ENCODE measurements around the gene GNPTAB.

GNPTAB gene

GRCh38 chr12:101772012-101772775 lies 58.6 kb downstream of the GNPTAB start:
- DNase-seq (ENCODE audit: low read depth), result no peak

GRCh38 chr12:101769865-101770264 lies 60.9 kb downstream of the GNPTAB start:
- DNase-seq (ENCODE audit: low read depth), result no peak

- DNase-seq (ENCODE audit: low read depth), result no peak
Observed at GRCh38 chr12:101768781-101769180, 62.0 kb downstream of the GNPTAB start.

GRCh38 chr12:101767537-101767936 lies 63.2 kb downstream of the GNPTAB start:
- DNase-seq (ENCODE audit: low read depth), result no peak

- DNase-seq (ENCODE audit: low read depth), result no peak
Observed at GRCh38 chr12:101764051-101764792, 66.5 kb downstream of the GNPTAB start.

- no peak for DNase-seq (ENCODE audit: low read depth)
Observed at GRCh38 chr12:101763246-101763931, 67.4 kb downstream of the GNPTAB start.

- no peak for DNase-seq (ENCODE audit: low read depth)
Observed at GRCh38 chr12:101761781-101762180, 69.0 kb downstream of the GNPTAB start.

- DNase-seq (ENCODE audit: low read depth), result no peak
Observed at GRCh38 chr12:101761350-101761749, 69.4 kb downstream of the GNPTAB start.

GRCh38 chr12:101759396-101760047 lies 71.2 kb downstream of the GNPTAB start:
- no peak for DNase-seq (ENCODE audit: low read depth)

- DNase-seq (ENCODE audit: low read depth), result no peak
Observed at GRCh38 chr12:101750152-101750551, 80.6 kb downstream of the GNPTAB start.

GRCh38 chr12:101749657-101750056 lies 81.1 kb downstream of the GNPTAB start:
- DNase-seq (ENCODE audit: low read depth), result no peak

- no peak for DNase-seq (ENCODE audit: low read depth)
Observed at GRCh38 chr12:101748907-101749306, 81.9 kb downstream of the GNPTAB start.

- DNase-seq (ENCODE audit: low read depth), result no peak
Observed at GRCh38 chr12:101747697-101748096, 83.1 kb downstream of the GNPTAB start.

- DNase-seq (ENCODE audit: low read depth), result no peak
Observed at GRCh38 chr12:101746661-101747060, 84.1 kb downstream of the GNPTAB start.

GRCh38 chr12:101746196-101746595 lies 84.6 kb downstream of the GNPTAB start:
- no peak for DNase-seq (ENCODE audit: low read depth)

- no peak for DNase-seq (ENCODE audit: low read depth)
Observed at GRCh38 chr12:101745481-101745880, 85.3 kb downstream of the GNPTAB start.

GRCh38 chr12:101743724-101744472 lies 86.9 kb downstream of the GNPTAB start:
- DNase-seq (ENCODE audit: low read depth), result no peak

- no peak for DNase-seq (ENCODE audit: low read depth)
Observed at GRCh38 chr12:101743242-101743641, 87.5 kb downstream of the GNPTAB start.

GRCh38 chr12:101740980-101741379 lies 89.8 kb downstream of the GNPTAB start:
- DNase-seq (ENCODE audit: low read depth), result no peak

GRCh38 chr12:101740566-101740965 lies 90.2 kb downstream of the GNPTAB start:
- no peak for DNase-seq (ENCODE audit: low read depth)

- no peak for DNase-seq (ENCODE audit: low read depth)
Observed at GRCh38 chr12:101738920-101739665, 91.7 kb downstream of the GNPTAB start, which contains the start of gene SYCP3. TSS of gene SYCP3 (minus strand) at chr12:101739462. CDS start at chr12:101737935, 1,527 bp downstream.
